WI38 (cell line): ENCODE results near the gene SLX9.

Source experiments
- H3K4me3 ChIP-seq: 2 replicates; pipeline ENCODE4 v1.5.1; 2011; ENCODE audit warnings: low read depth, mild to moderate bottlenecking, control low read depth, low read length
- TF ChIP-seq, protein P1 (sequence below): IDR thresholded peaks from 2 replicates; pipeline ENCODE4 v1.5.1; 2012; ENCODE audit warnings: low read depth, mild to moderate bottlenecking, control low read depth, low read length

SLX9 gene

DNA sequence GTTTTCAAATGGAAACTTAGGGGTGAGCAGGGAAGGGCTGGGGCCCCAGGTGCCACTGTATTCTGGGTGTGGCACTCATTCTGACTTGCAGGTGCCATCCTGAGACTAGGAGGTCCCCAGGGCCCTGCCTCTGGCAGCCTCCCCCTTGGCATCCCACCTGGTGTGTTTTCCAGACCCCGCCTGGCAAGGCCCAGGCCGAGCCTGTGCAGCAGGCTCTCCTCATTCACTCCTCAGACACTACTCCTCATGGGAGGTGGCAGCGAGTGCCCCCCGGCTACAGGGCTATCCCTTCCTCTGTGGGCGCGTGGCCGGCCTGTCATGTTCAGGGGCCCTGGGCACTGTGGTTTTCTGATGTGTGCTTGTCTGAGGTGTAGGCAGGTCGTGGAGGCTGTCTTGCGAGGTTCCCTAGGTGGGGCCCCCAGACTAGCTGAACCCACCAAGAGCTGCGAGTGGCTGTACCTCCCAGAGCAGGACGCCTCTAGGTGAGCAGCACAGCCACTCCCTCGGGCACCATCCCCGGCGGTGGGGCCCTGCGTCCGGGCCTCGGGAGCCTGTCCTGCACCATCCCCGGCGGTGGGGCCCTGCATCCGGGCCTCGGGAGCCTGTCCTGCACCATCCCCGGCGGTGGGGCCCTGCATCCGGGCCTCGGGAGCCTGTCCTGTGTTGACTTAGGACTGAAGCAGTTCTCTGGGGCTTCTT, 13.2 kb downstream of the SLX9 start:
- TF ChIP-seq, protein P1, sequence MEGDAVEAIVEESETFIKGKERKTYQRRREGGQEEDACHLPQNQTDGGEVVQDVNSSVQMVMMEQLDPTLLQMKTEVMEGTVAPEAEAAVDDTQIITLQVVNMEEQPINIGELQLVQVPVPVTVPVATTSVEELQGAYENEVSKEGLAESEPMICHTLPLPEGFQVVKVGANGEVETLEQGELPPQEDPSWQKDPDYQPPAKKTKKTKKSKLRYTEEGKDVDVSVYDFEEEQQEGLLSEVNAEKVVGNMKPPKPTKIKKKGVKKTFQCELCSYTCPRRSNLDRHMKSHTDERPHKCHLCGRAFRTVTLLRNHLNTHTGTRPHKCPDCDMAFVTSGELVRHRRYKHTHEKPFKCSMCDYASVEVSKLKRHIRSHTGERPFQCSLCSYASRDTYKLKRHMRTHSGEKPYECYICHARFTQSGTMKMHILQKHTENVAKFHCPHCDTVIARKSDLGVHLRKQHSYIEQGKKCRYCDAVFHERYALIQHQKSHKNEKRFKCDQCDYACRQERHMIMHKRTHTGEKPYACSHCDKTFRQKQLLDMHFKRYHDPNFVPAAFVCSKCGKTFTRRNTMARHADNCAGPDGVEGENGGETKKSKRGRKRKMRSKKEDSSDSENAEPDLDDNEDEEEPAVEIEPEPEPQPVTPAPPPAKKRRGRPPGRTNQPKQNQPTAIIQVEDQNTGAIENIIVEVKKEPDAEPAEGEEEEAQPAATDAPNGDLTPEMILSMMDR, result no peak
- no peak overlapping the region for H3K4me3 ChIP-seq

DNA sequence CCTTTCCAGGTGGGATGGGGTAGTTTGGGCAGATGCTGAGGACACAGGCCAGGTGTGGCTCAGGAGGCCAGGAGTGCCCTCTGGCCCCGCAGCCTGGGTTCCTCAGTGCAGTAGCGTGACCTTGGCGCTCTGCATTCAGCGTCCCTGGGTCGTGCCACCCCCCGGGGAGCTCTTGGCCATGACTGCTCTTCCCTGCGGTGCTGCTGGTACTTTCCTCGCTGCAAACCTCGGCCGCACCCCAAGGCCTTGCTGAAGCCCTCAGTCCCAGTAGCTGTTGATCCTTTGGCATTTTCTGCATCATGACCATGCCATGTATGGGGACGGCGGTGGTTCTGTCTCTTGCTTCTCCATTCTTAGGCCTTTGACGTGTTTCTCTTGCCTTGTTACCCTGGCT, 13.8 kb downstream of the SLX9 start:
- H3K4me3 ChIP-seq, result no peak overlapping the region
- TF ChIP-seq, protein P1, result no peak

DNA sequence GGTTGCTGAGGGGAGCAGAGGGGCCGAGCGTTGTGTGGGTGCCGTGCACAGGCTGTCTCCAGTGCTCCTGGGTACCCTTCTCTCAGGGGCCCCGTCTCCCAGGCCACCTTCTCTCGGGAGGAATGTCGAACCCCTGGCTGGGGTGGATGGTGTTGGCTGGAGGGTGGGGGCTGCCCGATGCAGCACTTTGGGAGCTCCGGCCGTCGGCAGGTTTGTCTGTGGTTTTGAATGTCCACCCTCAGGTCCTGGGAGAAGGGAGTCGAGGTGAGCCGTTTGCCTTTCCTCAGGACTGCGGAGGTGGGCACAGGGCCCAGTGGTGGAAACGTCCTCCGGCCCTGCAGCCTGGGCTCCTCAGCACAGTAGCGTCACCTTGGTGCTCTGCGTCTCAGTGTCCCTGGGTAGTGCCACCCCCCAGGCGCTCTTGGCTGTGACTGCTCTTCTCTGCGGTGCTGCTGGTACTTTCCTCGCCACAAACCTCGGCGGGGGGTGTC, 14.5 kb downstream of the SLX9 start:
- H3K4me3 ChIP-seq, result no peak overlapping the region
- TF ChIP-seq, protein P1, result no peak

DNA sequence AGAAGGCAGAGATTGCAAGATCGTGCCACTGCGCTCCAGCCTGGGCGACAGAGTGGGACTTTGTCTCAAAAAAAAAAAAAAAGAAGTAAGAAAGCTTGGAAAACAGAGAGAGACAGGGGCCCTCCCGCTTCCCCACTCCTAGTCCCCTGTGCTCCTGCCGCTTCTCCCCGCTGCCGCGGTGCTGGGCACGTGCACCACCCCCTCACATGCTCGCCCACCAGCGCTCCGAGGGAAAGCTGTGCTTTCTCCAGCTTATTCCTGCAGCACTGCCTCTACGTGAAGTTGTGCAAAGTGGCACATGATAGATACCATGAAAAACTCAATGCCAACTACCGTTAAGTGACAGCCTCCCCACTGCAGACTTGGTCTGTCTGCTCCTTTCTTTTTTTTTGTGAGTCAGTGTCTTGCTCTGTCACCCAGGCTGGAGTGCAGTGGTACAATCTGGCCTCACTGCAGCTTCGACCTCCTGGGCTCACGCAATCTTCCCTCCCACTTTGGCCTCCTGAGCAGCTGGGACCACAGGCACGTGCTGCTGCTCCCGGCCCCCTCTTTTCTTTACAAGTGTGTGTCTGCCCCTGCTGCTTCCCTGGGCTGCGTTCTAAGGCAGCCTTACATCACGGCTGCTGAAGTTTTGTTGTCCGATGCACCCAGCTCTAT, 15.4 kb downstream of the SLX9 start:
- no peak overlapping the region for H3K4me3 ChIP-seq
- TF ChIP-seq, protein P1, result no peak

DNA sequence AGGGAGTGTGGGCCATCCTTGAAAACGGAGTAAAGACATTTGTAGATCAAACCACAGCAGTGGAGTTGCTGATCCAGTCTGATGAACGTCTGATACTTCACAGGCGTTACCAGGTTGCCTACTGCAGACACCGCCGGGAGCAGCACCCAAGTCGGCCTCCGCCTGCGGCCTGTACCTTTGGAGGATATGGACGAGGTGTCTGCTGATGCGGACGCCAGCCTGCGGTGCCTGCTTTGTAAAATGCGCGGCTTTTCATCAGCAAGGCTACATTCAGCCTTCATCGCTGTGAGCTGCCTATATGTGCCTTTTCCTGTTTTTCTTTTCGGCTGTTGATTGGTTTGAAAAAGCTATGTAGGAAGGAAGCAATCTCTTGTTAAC, 16.0 kb downstream of the SLX9 start:
- H3K4me3 ChIP-seq, result no peak overlapping the region
- TF ChIP-seq, protein P1, result no peak

DNA sequence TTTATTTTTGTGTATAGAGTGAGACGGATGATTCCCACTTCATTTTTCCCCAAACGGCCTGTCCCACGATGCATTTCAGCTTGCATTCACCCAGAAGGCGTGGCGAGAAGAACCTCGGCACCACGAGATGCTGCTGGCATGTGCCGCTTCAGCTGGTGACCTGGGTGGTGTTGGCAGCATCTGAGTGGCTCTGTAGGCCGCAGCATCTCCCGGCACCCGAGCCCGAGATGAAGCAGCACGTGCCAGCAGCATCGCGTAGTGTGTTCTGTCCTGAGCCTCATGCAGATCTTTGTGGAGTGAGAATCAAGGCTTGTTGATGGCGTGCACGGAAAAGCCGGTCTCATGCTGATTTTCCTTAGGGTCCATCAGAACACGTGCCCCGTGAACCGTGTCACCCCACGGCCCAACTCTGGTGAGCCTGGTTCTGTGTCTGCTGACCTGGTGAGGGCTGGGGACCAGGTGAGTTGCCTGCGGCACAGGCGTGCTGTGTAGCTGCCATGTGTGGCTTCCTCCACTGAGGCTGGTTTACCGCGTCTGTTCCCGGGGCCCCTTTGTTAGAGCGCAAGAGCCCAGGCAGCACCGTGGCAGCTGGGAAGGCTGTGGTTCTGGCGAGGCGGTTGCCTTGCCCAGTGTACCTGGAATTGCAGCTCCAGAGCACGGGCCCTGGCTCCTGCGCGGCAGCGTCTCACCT, 16.7 kb downstream of the SLX9 start:
- no peak overlapping the region for H3K4me3 ChIP-seq
- TF ChIP-seq, protein P1, result no peak
